ENCODE measurements around the gene RDH8. TPM values are rescaled to one million over a fixed set of nuclear protein-coding genes. Genes with fewer than 3 reads are reported as not detected.
"Not testable (repeated sequence)": the region's sequence is repeated elsewhere in the genome, so short reads cannot be mapped to it uniquely, and the experiment has no call there.

RDH8 gene
- total RNA-seq, 1 donor from 2014 or later, result not detected

DNA sequence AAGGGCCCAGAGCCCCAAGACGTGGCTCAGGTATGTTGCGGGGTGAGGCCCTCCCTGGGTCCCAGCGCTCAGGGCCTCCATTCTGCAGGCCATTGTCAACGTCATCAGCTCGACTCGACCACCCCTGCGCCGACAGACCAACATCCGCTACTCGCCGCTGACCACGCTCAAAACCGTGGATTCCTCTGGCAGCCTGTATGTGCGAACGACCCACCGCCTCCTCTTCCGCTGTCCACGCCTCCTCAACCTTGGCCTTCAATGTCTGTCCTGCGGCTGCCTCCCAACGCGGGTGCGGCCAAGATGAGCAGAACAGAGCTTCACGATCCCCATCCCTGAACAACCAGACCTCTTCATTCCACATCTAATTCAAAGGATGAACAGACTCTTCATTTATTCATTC lies 8.2 kb downstream of the RDH8 start:
- Histone ChIP-seq H2AFZ (ENCODE audit: low read depth, low read length) (no peak overlapping the region), H3K36me3 (ENCODE audit: insufficient read depth, low read length) (no peaks in the 10 kb centered on the region), H3K4me2 (ENCODE audit: low read length) (no peak overlapping the region), H3K4me1 (ENCODE audit: insufficient read depth, low read length) (peaks cover 7% of the 10 kb centered on the region), H4K20me1 (ENCODE audit: insufficient read depth, low read length) (no peaks in the 10 kb centered on the region), H3K4me3 (ENCODE audit: insufficient read depth, low read depth, low read length) (no peak overlapping the region), H3K9me3 (ENCODE audit: insufficient read depth, low read depth, low read length) (no peaks in the 10 kb centered on the region), H3K27me3 (ENCODE audit: insufficient read depth, low read length) (peaks cover 6% of the 10 kb centered on the region), H3K79me2 (ENCODE audit: insufficient read depth, low read length) (no peaks in the 10 kb centered on the region), H3K27ac (ENCODE audit: low read depth, low read length) (no peak overlapping the region), H3K9ac (ENCODE audit: low read length) (no peak overlapping the region)
- Mint-ChIP-seq H3K36me3 (ENCODE audit: low read depth, unreplicated experiment) (peaks cover 2% of the 10 kb centered on the region), H3K4me3 (ENCODE audit: unreplicated experiment) (no peak overlapping the region), H3K4me1 (ENCODE audit: low read depth, unreplicated experiment) (peaks cover 4% of the 10 kb centered on the region), H3K27me3 (ENCODE audit: low read depth, unreplicated experiment) (peaks cover 19% of the 10 kb centered on the region), H3K9me3 (ENCODE audit: unreplicated experiment) (peaks cover 3% of the 10 kb centered on the region), H3K27ac (ENCODE audit: unreplicated experiment) (no peak overlapping the region)
- DNase-seq (ENCODE audit: low read depth), result no peak
- no peak for FAIRE-seq
- TF ChIP-seq, protein P1, sequence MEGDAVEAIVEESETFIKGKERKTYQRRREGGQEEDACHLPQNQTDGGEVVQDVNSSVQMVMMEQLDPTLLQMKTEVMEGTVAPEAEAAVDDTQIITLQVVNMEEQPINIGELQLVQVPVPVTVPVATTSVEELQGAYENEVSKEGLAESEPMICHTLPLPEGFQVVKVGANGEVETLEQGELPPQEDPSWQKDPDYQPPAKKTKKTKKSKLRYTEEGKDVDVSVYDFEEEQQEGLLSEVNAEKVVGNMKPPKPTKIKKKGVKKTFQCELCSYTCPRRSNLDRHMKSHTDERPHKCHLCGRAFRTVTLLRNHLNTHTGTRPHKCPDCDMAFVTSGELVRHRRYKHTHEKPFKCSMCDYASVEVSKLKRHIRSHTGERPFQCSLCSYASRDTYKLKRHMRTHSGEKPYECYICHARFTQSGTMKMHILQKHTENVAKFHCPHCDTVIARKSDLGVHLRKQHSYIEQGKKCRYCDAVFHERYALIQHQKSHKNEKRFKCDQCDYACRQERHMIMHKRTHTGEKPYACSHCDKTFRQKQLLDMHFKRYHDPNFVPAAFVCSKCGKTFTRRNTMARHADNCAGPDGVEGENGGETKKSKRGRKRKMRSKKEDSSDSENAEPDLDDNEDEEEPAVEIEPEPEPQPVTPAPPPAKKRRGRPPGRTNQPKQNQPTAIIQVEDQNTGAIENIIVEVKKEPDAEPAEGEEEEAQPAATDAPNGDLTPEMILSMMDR (IDR thresholded peaks at IDR 0.05; ENCODE audit: insufficient read depth, low read depth, low read length), result no peak
- no peak for TF ChIP-seq EZH2 (IDR thresholded peaks at IDR 0.05; ENCODE audit: insufficient read depth, low read length)

DNA sequence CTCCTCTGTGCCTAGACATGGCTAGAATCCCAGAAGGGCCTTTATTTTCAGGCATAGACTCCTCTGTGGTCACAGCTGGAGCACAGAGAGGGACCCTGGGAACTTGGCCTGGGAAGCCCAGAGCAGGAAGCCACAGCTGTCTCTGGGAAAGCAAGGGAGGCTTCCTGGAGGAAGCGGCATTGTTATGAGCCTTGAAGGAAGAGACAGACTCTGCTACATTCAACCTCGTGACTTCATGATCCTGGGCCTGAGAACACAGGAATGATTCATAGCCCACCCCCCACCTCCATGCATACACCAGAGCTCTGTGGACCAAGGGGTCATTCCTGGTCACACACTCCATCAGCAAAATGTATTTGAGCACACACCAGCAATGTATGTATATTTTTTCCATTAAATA lies 8.6 kb downstream of the RDH8 start:
- FAIRE-seq, result no peak

DNA sequence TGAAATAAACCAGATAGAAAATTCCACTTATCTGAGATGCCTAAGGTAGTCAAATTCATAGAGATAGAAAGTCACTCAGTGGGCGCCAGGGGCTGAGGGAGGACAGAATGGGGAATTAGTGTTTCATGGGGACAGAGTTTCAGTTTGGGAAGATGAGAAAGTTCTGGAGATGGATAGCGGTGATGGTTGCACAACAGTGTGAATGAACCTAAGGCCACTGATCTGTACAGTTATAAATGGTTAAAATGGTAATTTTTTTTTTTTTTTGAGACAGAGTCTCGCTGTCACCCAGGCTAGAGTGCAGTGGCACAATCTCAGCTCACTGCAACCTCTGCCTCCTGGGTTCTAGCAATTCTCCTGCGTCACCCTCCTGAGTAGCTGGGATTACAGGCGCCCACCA lies 9.8 kb downstream of the RDH8 start:
- H3K27ac ChIP-seq (ENCODE audit: low read depth, low read length); H3K79me2 ChIP-seq (ENCODE audit: insufficient read depth, low read length); H3K36me3 Mint-ChIP-seq (ENCODE audit: low read depth, unreplicated experiment); DNase-seq (ENCODE audit: low read depth); FAIRE-seq; H3K9ac ChIP-seq (ENCODE audit: low read length); H3K4me2 ChIP-seq (ENCODE audit: low read length); H4K20me1 ChIP-seq (ENCODE audit: insufficient read depth, low read length); H3K9me3 Mint-ChIP-seq (ENCODE audit: unreplicated experiment); H3K27ac Mint-ChIP-seq (ENCODE audit: unreplicated experiment); H2AFZ ChIP-seq (ENCODE audit: low read depth, low read length); H3K4me3 Mint-ChIP-seq (ENCODE audit: unreplicated experiment); H3K4me3 ChIP-seq (ENCODE audit: insufficient read depth, low read depth, low read length); H3K9me3 ChIP-seq (ENCODE audit: insufficient read depth, low read depth, low read length); H3K4me1 Mint-ChIP-seq (ENCODE audit: low read depth, unreplicated experiment); H3K36me3 ChIP-seq (ENCODE audit: insufficient read depth, low read length); H3K27me3 ChIP-seq (ENCODE audit: insufficient read depth, low read length): not testable (repeated sequence)
- peaks cover 13% of the 10 kb centered on the region for H3K4me1 ChIP-seq (ENCODE audit: insufficient read depth, low read length)
- H3K27me3 Mint-ChIP-seq (ENCODE audit: low read depth, unreplicated experiment), result peaks cover 17% of the 10 kb centered on the region

More for the DNA sequence above, 8.6 kb downstream of the RDH8 start:
- H3K36me3 ChIP-seq (ENCODE audit: insufficient read depth, low read length), result no peaks in the 10 kb centered on the region
- H3K4me1 ChIP-seq (ENCODE audit: insufficient read depth, low read length), result peaks cover 7% of the 10 kb centered on the region
- no peaks in the 10 kb centered on the region for H3K9me3 ChIP-seq (ENCODE audit: insufficient read depth, low read depth, low read length)
- no peak for DNase-seq (ENCODE audit: low read depth)
- H3K4me2 ChIP-seq (ENCODE audit: low read length), result no peak overlapping the region
- H3K27ac ChIP-seq (ENCODE audit: low read depth, low read length), result no peak overlapping the region
- no peaks in the 10 kb centered on the region for H3K79me2 ChIP-seq (ENCODE audit: insufficient read depth, low read length)
- H3K27ac Mint-ChIP-seq (ENCODE audit: unreplicated experiment), result no peak overlapping the region
- no peak overlapping the region for H3K4me3 Mint-ChIP-seq (ENCODE audit: unreplicated experiment)
- H3K9me3 Mint-ChIP-seq (ENCODE audit: unreplicated experiment), result peaks cover 2% of the 10 kb centered on the region
- TF ChIP-seq, protein P1 (IDR thresholded peaks at IDR 0.05; ENCODE audit: insufficient read depth, low read depth, low read length), result no peak
- no peak for TF ChIP-seq EZH2 (IDR thresholded peaks at IDR 0.05; ENCODE audit: insufficient read depth, low read length)
- H4K20me1 ChIP-seq (ENCODE audit: insufficient read depth, low read length), result no peaks in the 10 kb centered on the region
- no peak overlapping the region for H2AFZ ChIP-seq (ENCODE audit: low read depth, low read length)
- peaks cover 10% of the 10 kb centered on the region for H3K27me3 ChIP-seq (ENCODE audit: insufficient read depth, low read length)
- H3K9ac ChIP-seq (ENCODE audit: low read length), result no peak overlapping the region
- H3K36me3 Mint-ChIP-seq (ENCODE audit: low read depth, unreplicated experiment), result peaks cover 5% of the 10 kb centered on the region
- H3K4me3 ChIP-seq (ENCODE audit: insufficient read depth, low read depth, low read length), result no peak overlapping the region
- H3K27me3 Mint-ChIP-seq (ENCODE audit: low read depth, unreplicated experiment), result peaks cover 19% of the 10 kb centered on the region
- peaks cover 4% of the 10 kb centered on the region for H3K4me1 Mint-ChIP-seq (ENCODE audit: low read depth, unreplicated experiment)
